ENCODE measurements around the gene LMO1. TPM values are rescaled to one million over a fixed set of nuclear protein-coding genes. Genes with fewer than 3 reads are reported as not detected.

The LMO1 gene
- total and polyA plus RNA-seq, 3 donors from 2014 or later: 1.3 to 1.5 TPM; not detected in 1

- 92 to 94% methylated on average over 7 of the region's 8 CpGs for WGBS, 2 donors
- Histone ChIP-seq H3K36me3 (ENCODE audit: low read depth, missing control alignments) (no peaks in the 10 kb centered on the region), H3K9me3 (no peaks in the 10 kb centered on the region), H3K4me3 (no peak overlapping the region), H3K4me1 (no peaks in the 10 kb centered on the region), H3K27me3 (no peaks in the 10 kb centered on the region), H3K27ac (no peak overlapping the region)
- no peak for DNase-seq
- TF ChIP-seq CTCF (IDR thresholded peaks at IDR 0.05) (no peak), POLR2A (IDR thresholded peaks at IDR 0.05) (no peak)
- intact Hi-C loops (cut with DNase I; ENCODE audit: low total_unique reads): no loop called here
Observed at GRCh38 chr11:8221046-8221723, 42.5 kb downstream of the LMO1 start.

DNA sequence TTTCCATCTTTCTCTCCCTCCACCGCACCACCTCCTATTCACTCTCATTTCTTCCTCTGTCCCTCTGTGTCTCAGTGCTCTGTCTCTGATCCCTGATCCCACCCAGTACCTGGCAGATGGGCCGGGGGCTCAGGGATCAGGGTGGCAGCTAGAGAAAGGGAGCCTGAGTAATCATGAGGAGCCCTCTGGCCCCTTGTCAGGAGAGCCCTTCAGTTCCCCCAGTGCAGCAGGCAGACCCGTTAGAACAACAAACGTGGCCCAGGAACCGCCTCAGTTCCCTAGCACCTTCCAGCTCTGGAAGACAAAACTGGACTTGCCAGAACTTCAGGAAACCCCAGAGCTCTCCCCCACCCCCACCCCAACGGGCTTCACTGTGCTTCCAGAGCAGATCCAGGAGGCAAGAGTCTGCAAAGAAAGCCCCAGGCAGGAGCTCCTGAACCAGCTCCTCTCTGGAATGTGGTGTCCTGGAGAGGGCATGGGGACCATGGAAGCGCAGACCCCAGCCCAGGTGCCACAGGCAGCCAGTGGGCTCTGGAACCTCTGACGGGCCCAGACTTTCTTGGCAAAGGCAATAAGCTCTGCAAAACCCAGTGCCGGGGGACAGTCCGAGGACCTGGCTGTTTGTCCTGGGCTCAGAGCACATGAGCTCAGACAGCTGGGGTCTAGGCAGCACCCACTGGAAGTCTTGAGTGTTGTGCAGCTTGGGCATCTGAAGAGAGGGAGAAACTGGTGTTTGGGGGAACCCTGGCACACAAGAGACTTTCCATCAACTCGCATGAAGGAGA is 43.2 kb downstream of the LMO1 start:
- no peak overlapping the region for H3K27ac ChIP-seq
- no peak overlapping the region for H3K4me3 ChIP-seq
- TF ChIP-seq POLR2A (IDR thresholded peaks at IDR 0.05): no peak
- H3K27me3 ChIP-seq: no peaks in the 10 kb centered on the region
- WGBS, 2 donors: 91% methylated on average over 7 to 11 of the region's 11 CpGs
- intact Hi-C loops (cut with DNase I; ENCODE audit: low total_unique reads): no loop called here
- H3K4me1 ChIP-seq: no peaks in the 10 kb centered on the region
- H3K36me3 ChIP-seq (ENCODE audit: low read depth, missing control alignments): no peaks in the 10 kb centered on the region
- no peak for DNase-seq
- no peaks in the 10 kb centered on the region for H3K9me3 ChIP-seq

GRCh38 chr11:8219257-8220021 is 44.2 kb downstream of the LMO1 start:
- no peaks in the 10 kb centered on the region for H3K36me3 ChIP-seq (ENCODE audit: low read depth, missing control alignments)
- no peaks in the 10 kb centered on the region for H3K9me3 ChIP-seq
- 61 to 85% methylated on average over 5 to 16 of the region's 16 CpGs for WGBS, 2 donors
- intact Hi-C loops (cut with DNase I; ENCODE audit: low total_unique reads): no loop called here
- DNase-seq: peak; percentile 70
- peak in 2 of 3 experiments; percentile 26 to 55 for TF ChIP-seq CTCF (IDR thresholded peaks at IDR 0.05)
- no peak for TF ChIP-seq POLR2A (IDR thresholded peaks at IDR 0.05)
- H3K4me3 ChIP-seq: no peak overlapping the region
- H3K27me3 ChIP-seq: no peaks in the 10 kb centered on the region
- no peaks in the 10 kb centered on the region for H3K4me1 ChIP-seq
- H3K27ac ChIP-seq: no peak overlapping the region

DNA sequence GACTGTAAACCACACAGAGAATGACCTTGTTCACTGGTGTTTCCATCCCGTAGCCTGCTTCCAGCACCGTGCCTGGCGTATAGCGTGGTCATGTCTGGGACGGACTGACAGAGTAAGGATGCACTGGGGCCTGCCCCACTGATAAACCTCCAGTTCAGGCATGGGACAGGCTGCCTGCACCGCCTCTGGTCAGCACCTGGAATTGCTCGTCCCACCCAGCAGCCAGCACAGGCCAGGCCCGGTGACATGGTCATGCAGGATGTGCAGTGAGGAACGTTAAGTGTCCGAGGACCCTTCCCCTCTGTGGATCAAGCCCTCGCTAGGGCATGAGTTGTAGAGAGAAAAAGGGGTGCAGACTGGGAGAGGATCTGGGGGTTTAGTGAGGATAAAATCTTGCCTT is 44.8 kb downstream of the LMO1 start:
- intact Hi-C loops (cut with DNase I; ENCODE audit: low total_unique reads): no loop called here
- Histone ChIP-seq H3K27ac (no peak overlapping the region), H3K4me3 (no peak overlapping the region), H3K36me3 (ENCODE audit: low read depth, missing control alignments) (no peaks in the 10 kb centered on the region), H3K9me3 (no peaks in the 10 kb centered on the region), H3K4me1 (no peaks in the 10 kb centered on the region), H3K27me3 (no peaks in the 10 kb centered on the region)
- WGBS, 2 donors: 83 to 84% methylated on average over 10 to 11 of the region's 11 CpGs
- DNase-seq: no peak
- TF ChIP-seq POLR2A (IDR thresholded peaks at IDR 0.05): no peak
- TF ChIP-seq CTCF (IDR thresholded peaks at IDR 0.05): no peak

GRCh38 chr11:8218409-8218808 is 45.3 kb downstream of the LMO1 start:
- TF ChIP-seq POLR2A (IDR thresholded peaks at IDR 0.05) (no peak), CTCF (IDR thresholded peaks at IDR 0.05) (no peak)
- Histone ChIP-seq H3K36me3 (ENCODE audit: low read depth, missing control alignments) (no peaks in the 10 kb centered on the region), H3K27me3 (no peaks in the 10 kb centered on the region), H3K4me1 (no peaks in the 10 kb centered on the region), H3K4me3 (no peak overlapping the region), H3K27ac (no peak overlapping the region), H3K9me3 (no peaks in the 10 kb centered on the region)
- 76 to 82% methylated on average over 4 of the region's 4 CpGs for WGBS, 2 donors
- DNase-seq: no peak
- intact Hi-C loops (cut with DNase I; ENCODE audit: low total_unique reads): no loop called here

All from testis (tissue), 3 donors.